Measurements from ENCODE around the gene MARCKSL1. TPM values are rescaled to one million over a fixed set of nuclear protein-coding genes. Genes with fewer than 3 reads are reported as not detected.
"Not testable (repeated sequence)": the region's sequence is repeated elsewhere in the genome, so short reads cannot be mapped to it uniquely, and the experiment has no call there.

Gene MARCKSL1
- total and polyA plus RNA-seq, 4 donors: 13.0 to 29.5 (median 18.4) TPM

- Histone ChIP-seq H3K4me1 (ENCODE audit: control insufficient read depth in 4 of 4, insufficient read depth in 4 of 4, low read length in 3 of 4) (peaks cover 0 to 10% (median 8%) of the 10 kb centered on the region in 4 donors), H3K4me3 (ENCODE audit: low read depth in 1 of 3, low read length in 3 of 3) (no peak overlapping the region), H3K36me3 (ENCODE audit: control insufficient read depth in 4 of 4, insufficient read depth in 3 of 4, low read depth in 1 of 4, low read length in 3 of 4) (no peaks in the 10 kb centered on the region), H3K27me3 (ENCODE audit: control insufficient read depth in 4 of 4, insufficient read depth in 4 of 4, low read length in 3 of 4) (no peaks in the 10 kb centered on the region), H3K9me3 (ENCODE audit: control insufficient read depth in 4 of 4, low read length in 3 of 4) (no peaks in the 10 kb centered on the region), H3K27ac (ENCODE audit: low read depth in 1 of 2, low read length in 2 of 2) (no peak overlapping the region), H3K9ac (ENCODE audit: low read depth in 1 of 2, low read length in 2 of 2) (no peak overlapping the region)
- DNase-seq (ENCODE audit: low spot score): no peak
- WGBS: 98% methylated on average over 4 of the region's 4 CpGs
- TF ChIP-seq EGR1 (IDR thresholded peaks at IDR 0.05; ENCODE audit: low read depth in 2 of 2): no peak
Measured at GRCh38 chr1:32286763-32287162, 49.3 kb downstream of the MARCKSL1 start.

GRCh38 chr1:32285658-32286057 is 50.4 kb downstream of the MARCKSL1 start:
- Histone ChIP-seq H3K36me3 (ENCODE audit: control insufficient read depth in 4 of 4, insufficient read depth in 3 of 4, low read depth in 1 of 4, low read length in 3 of 4) (no peaks in the 10 kb centered on the region), H3K27me3 (ENCODE audit: control insufficient read depth in 4 of 4, insufficient read depth in 4 of 4, low read length in 3 of 4) (no peaks in the 10 kb centered on the region), H3K9ac (ENCODE audit: low read depth in 1 of 2, low read length in 2 of 2) (no peak overlapping the region), H3K4me1 (ENCODE audit: control insufficient read depth in 4 of 4, insufficient read depth in 4 of 4, low read length in 3 of 4) (peaks cover 0 to 5% (median 3%) of the 10 kb centered on the region in 4 donors), H3K27ac (ENCODE audit: low read depth in 1 of 2, low read length in 2 of 2) (no peak overlapping the region), H3K9me3 (ENCODE audit: control insufficient read depth in 4 of 4, low read length in 3 of 4) (no peaks in the 10 kb centered on the region), H3K4me3 (ENCODE audit: low read depth in 1 of 3, low read length in 3 of 3) (no peak overlapping the region)
- WGBS: 95% methylated on average over 3 of the region's 3 CpGs
- DNase-seq (ENCODE audit: low spot score): no peak
- TF ChIP-seq TAF1 (conservative IDR thresholded peaks at IDR 0.05): no peak
- TF ChIP-seq SP1 (IDR thresholded peaks at IDR 0.05): no peak
- TF ChIP-seq CTCF (IDR thresholded peaks at IDR 0.05; ENCODE audit: low read depth, low read length, missing input control): no peak
- no peak for TF ChIP-seq HNF4A (conservative IDR thresholded peaks at IDR 0.05)
- TF ChIP-seq HNF4G (IDR thresholded peaks at IDR 0.05): no peak
- TF ChIP-seq EGR1 (IDR thresholded peaks at IDR 0.05; ENCODE audit: low read depth in 2 of 2): no peak
- TF ChIP-seq NR2F2 (IDR thresholded peaks at IDR 0.05): no peak
- TF ChIP-seq MAX (IDR thresholded peaks at IDR 0.05): no peak

- H3K27ac ChIP-seq (ENCODE audit: low read depth in 1 of 2, low read length in 2 of 2); H3K9me3 ChIP-seq (ENCODE audit: control insufficient read depth in 4 of 4, low read length in 3 of 4); H3K27me3 ChIP-seq (ENCODE audit: control insufficient read depth in 4 of 4, insufficient read depth in 4 of 4, low read length in 3 of 4); DNase-seq (ENCODE audit: low spot score); H3K4me3 ChIP-seq (ENCODE audit: low read depth in 1 of 3, low read length in 3 of 3); H3K4me1 ChIP-seq (ENCODE audit: control insufficient read depth in 4 of 4, insufficient read depth in 4 of 4, low read length in 3 of 4); H3K36me3 ChIP-seq (ENCODE audit: control insufficient read depth in 4 of 4, insufficient read depth in 3 of 4, low read depth in 1 of 4, low read length in 3 of 4); H3K9ac ChIP-seq (ENCODE audit: low read depth in 1 of 2, low read length in 2 of 2): not testable (repeated sequence)
- 93% methylated on average over 8 of the region's 8 CpGs for WGBS
Measured at GRCh38 chr1:32284777-32285176, 51.3 kb downstream of the MARCKSL1 start.

Small RNA genes within 50 kb of the gene (small RNA-seq; reads per million reads assigned to genes)
- gene RF00019: not detected

Other genes with a start within 250 kb of the MARCKSL1 start
- gene KPNA6, start 228.2 kb downstream of the MARCKSL1 start, total RNA-seq: 10 to 100 TPM; 22.8 to 23.2 TPM
- gene KPNA6, start 228.2 kb downstream of the MARCKSL1 start, polyA plus RNA-seq: 10 to 100 TPM in 1 of 2 donors, 1 to 10 TPM in 1; 9.3 to 10.6 TPM
- gene TXLNA, start 156.6 kb downstream of the MARCKSL1 start, total RNA-seq: 10 to 100 TPM; 31.7 to 46.7 TPM
- 10 to 100 TPM; 17.9 to 26.1 TPM for gene TXLNA, start 156.6 kb downstream of the MARCKSL1 start, polyA plus RNA-seq
- 10 to 100 TPM in 1 of 2 donors, under 1 TPM in 1; 0.75 to 20.6 TPM for gene CCDC28B, start 135.6 kb downstream of the MARCKSL1 start, total RNA-seq
- 1 to 10 TPM in 1 of 2 donors, under 1 TPM in 1; 0.91 to 1.2 TPM for gene CCDC28B, start 135.6 kb downstream of the MARCKSL1 start, polyA plus RNA-seq
- 1 to 10 TPM in 1 of 2 donors, under 1 TPM in 1; 0.42 to 2.3 TPM for gene IQCC, start 130.6 kb downstream of the MARCKSL1 start, total RNA-seq
- gene IQCC, start 130.6 kb downstream of the MARCKSL1 start, polyA plus RNA-seq: under 1 TPM; 0.48 to 0.74 TPM
- not detected for gene DCDC2B, start 127.1 kb downstream of the MARCKSL1 start, total RNA-seq
- gene DCDC2B, start 127.1 kb downstream of the MARCKSL1 start, polyA plus RNA-seq: under 1 TPM in 1 of 2 donors, not detected in 1; 0.08 TPM
- 1 to 10 TPM; 5.9 to 6.8 TPM for gene TMEM234, start 113.9 kb downstream of the MARCKSL1 start, total RNA-seq
- 1 to 10 TPM; 5.4 to 6.3 TPM for gene TMEM234, start 113.9 kb downstream of the MARCKSL1 start, polyA plus RNA-seq
- 100 to 1,000 TPM in 1 of 2 donors, 10 to 100 TPM in 1; 93.0 to 114 TPM for gene EIF3I, start 113.8 kb downstream of the MARCKSL1 start, total RNA-seq
- gene EIF3I, start 113.8 kb downstream of the MARCKSL1 start, polyA plus RNA-seq: 100 to 1,000 TPM in 1 of 2 donors, 10 to 100 TPM in 1; 75.0 to 106 TPM
- gene FAM167B, start 89.0 kb downstream of the MARCKSL1 start, total RNA-seq: 1 to 10 TPM in 1 of 2 donors, under 1 TPM in 1; 0.47 to 2.8 TPM
- gene FAM167B, start 89.0 kb downstream of the MARCKSL1 start, polyA plus RNA-seq: 1 to 10 TPM; 4.8 to 9.2 TPM
- 1 to 10 TPM in 1 of 2 donors, under 1 TPM in 1; 0.93 to 3.8 TPM for gene LCK, start 85.0 kb downstream of the MARCKSL1 start, total RNA-seq
- 1 to 10 TPM; 1.2 to 1.3 TPM for gene LCK, start 85.0 kb downstream of the MARCKSL1 start, polyA plus RNA-seq
- gene HDAC1, start 44.1 kb downstream of the MARCKSL1 start, total RNA-seq: 10 to 100 TPM; 57.3 to 58.1 TPM
- gene HDAC1, start 44.1 kb downstream of the MARCKSL1 start, polyA plus RNA-seq: 10 to 100 TPM; 32.1 to 33.1 TPM
- gene FAM229A, start 26.3 kb upstream of the MARCKSL1 start, total RNA-seq: 1 to 10 TPM; 2.4 to 3.3 TPM
- 1 to 10 TPM; 1.6 to 1.8 TPM for gene FAM229A, start 26.3 kb upstream of the MARCKSL1 start, polyA plus RNA-seq
- under 1 TPM in 1 of 2 donors, not detected in 1; 0.50 TPM for gene TSSK3, start 26.3 kb upstream of the MARCKSL1 start, total RNA-seq
- gene TSSK3, start 26.3 kb upstream of the MARCKSL1 start, polyA plus RNA-seq: under 1 TPM in 1 of 2 donors, not detected in 1; 0.14 TPM
- gene BSDC1, start 58.2 kb upstream of the MARCKSL1 start, total RNA-seq: 10 to 100 TPM; 62.5 to 65.9 TPM
- gene BSDC1, start 58.2 kb upstream of the MARCKSL1 start, polyA plus RNA-seq: 10 to 100 TPM; 40.0 to 41.4 TPM
- gene ZBTB8B, start 128.8 kb upstream of the MARCKSL1 start, total RNA-seq: under 1 TPM in 1 of 2 donors, not detected in 1; 0.05 TPM
- under 1 TPM in 1 of 2 donors, not detected in 1; 0.01 TPM for gene ZBTB8B, start 128.8 kb upstream of the MARCKSL1 start, polyA plus RNA-seq
- gene ZBTB8A, start 203.2 kb upstream of the MARCKSL1 start, total RNA-seq: 1 to 10 TPM in 1 of 2 donors, under 1 TPM in 1; 0.93 to 3.3 TPM
- 1 to 10 TPM; 1.2 to 1.3 TPM for gene ZBTB8A, start 203.2 kb upstream of the MARCKSL1 start, polyA plus RNA-seq

Data from liver (tissue), 10 donors.